HG03575 (cell line): ENCODE measurements around the gene PLCH1.

Source experiments
- ATAC-seq: cut with Tn5 transposase; IDR thresholded peaks from one replicate; pipeline ENCODE4 v1.9.1; 2021; ENCODE audit not compliant: unreplicated experiment, insufficient number of reproducible peaks, low FRiP score; ENCODE audit errors: extremely low read depth

The PLCH1 gene

DNA sequence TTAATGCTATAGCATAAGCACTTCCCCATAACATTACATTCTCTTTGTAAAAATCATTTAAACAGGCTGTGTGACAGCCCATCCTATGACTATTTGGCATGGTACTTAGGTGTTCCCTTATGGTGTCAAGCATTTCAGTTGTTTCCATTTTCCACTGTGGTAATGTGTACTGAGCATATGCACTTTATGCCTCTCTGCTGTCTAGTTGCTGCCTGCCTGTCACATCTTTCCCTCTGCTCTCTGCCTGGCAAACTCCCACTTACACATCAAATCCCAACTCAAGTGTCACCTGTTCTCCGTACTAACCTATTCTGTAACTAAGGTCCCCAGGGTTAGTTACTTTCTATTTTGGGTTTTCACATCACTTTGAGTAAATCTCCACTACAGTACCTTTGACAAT lies 367.0 kb downstream of the PLCH1 start:
- ATAC-seq, result no peak

DNA sequence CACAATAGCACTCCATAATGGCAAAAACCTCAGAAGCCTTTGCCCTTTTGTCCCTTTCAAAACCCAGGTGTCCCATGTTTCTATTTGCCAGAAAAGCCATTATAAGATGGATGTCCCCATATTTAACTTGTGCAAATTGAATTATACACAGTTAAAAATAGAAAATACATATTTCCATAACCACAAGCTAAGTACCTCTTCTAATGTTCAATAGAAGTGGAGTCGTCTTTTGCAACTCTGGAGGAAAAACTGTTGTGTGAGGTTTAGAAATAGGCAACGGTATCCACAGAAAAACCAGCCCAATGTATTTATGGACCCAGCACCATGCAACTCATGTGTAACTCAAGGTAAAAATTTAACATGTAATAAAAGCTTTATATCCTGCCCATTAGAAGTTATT lies 367.8 kb downstream of the PLCH1 start:
- no peak for ATAC-seq

DNA sequence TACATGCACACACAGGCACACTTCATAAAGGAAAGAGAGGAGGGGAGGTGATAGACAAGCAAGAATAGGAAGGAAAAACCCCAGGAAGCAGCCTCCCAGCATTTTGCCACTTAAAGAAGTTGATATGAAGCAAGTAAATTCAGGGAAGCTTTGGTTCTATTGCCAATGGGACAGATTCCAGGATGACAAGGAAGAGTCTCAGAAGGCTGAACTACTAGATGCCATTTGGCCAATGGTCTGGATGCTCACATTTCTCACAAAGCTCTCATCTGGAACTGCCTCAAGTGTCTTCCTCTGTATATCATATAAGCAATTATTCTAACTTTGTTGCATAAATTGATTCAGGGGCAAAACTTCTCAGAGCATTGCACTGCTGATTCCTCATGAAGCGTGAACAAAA lies 372.6 kb downstream of the PLCH1 start:
- no peak for ATAC-seq

DNA sequence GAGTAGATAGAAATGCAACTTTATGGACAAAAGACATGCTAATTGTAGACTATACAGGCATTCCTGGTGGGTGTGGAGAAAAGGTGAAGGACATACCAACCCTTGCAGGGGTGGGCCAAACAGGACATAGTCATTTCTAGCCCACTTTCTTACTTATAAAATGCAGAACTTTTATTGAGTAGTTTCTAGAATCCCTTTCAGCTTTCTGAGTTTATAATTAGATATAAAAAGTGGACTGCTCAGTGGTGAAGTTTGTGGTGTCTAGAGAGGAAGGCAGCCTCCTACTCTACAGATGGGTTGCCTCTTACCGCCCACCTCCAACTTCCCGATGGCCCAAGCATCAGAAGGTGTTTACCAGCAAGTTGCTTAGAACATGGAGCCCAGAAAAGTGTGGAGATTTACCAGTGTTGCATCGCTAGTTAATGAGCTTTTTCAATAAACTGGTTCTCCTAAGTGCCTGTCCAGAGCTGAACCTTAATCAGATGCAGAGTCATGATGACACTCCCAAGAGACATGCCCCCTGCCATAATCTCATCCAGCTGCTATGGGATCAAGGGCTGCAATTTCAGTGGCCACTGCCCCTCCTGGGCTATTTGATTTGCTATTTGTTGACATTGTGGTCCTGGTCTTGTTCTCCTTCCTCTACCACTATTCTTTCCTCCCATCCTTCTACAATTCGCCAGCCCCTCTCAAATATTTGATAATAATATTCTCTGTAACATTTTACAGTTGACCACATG lies 373.9 kb downstream of the PLCH1 start:
- ATAC-seq, result no peak

DNA sequence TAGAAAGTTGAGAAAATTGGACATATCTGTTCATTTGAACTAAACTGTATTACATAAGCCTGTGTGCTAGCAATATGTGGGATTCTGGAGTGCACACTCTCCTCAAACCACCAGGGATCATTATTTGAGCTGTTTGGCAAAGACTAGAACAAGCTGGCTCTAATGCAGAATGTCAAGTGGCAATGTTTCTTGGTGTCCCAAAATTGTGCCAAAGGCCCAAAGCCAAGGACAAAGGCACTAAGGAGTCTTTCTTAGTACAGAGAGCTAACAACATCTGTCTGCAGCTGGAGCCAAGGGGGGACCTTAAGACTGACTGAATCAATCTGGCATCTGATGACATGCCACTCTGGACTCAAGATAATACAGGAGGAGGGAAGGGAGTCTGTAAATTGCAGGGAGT lies 374.7 kb downstream of the PLCH1 start:
- ATAC-seq, result no peak

DNA sequence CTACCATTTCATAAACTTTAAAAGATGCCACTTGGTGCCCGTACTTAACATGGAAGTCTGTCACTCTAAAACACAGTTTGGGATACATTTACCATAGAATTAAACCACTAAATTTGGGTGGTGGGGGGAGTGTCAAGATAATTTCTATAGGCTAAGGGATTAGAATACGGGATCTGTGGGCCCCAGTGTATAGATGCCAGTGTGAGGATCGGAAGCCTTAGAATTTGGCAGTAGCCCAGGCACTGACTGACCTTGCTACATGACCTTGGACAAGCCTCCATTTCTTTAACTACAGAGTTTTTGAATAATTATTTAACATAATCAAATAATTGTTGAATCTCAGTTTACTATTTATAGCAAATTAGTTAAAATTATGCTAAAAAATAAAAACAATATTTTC lies 375.1 kb downstream of the PLCH1 start:
- no peak for ATAC-seq

DNA sequence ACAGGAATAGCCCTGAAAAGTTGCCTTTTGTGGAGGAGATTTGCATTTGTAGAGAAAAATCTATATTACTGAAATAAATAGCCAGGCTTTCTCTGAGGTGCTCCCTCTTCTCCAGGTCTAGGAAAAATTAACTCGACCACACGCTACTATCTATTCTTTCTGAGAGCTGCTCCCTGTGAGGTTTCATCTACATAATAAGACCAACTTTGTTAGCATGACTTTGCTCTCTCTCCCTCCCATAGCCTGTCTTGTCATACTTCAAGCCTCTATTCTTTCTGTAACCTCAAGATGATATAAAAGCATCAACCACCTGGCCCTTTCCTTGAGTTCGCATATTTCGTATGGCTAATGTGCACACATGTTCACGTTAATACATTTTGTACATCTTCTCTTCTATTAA lies 375.6 kb downstream of the PLCH1 start:
- no peak for ATAC-seq

DNA sequence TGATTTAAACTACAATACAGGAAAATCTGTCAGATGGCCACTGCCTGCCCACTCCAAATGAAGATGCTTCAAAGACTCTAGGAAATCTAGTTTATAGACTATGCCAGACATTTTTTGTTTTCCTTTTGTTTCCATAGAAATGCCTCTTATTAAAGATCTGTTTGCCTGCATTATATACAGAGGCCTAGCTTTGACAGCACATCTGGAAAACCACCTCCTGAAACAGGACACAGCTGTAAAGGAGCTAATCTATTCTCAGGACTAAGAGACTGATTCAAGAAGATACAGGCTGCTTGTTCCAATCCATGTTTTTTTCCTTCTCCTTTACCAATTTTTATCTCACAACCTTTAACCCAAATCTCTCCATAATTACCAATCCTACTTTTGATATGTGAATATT lies 376.1 kb downstream of the PLCH1 start:
- no peak for ATAC-seq

DNA sequence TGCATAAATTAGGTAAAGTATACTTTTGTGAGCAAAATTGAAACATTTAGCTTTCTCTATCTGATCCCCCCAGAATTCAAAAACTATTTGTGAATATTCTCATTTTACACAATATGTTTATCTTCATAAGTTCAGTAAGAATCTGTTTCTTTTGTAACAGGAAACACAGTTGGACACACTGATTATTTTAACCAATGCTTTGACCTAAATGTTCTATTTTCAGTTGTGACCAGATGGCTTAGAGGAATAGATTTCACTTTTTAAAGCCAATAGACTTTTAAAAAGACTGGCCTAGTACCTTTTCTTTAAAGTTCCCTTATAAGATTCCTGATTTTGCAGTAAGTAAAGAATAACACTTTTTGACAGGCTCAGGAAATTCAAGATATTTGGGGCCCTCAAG lies 377.4 kb downstream of the PLCH1 start:
- no peak for ATAC-seq

DNA sequence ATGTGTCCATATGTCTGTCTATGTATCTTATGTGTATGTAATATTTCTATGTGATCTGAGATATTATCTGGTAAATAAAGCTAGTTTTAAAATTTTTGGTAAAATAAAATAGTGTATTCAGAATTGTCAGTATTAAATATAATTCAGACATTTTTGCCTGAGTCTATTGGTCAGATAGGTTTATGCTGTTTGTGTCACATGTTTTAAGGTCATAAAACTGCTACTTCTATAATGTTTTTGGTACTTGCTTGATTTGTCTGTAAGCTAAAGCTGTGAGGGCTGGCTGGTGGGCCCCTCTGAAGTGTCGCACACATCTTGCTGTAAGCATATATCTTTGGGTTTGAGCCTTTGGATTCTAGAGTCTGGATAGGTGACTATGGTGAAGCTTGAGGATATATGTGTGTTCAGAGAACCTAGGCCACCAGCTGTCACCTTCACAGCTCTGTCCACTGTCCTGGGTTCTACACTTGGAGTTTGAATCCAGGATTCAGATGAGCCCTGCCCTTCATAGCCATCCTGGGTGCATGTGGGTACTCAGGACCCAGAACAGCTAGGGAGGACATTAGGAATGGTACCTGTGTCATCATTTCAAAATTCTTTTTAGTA lies 379.6 kb downstream of the PLCH1 start:
- no peak for ATAC-seq

DNA sequence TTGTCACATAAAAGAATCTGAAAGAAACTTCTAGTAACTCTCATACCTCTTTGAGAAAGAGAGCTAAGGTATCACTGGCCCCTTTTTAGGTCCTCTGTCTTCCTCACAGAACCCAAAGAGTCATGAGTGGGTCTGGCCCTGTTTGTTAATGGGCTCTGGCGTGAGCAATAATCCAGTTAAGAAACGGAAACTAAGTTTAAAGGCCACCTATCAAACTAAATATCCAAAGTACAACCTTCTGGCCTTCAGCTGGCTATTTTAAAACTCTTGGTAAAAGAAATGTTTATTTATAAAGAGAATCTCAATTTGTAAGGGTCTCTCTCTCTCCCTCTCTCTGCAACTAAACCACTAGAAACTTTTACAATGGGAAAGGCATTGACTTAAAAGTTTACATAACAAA lies 380.4 kb downstream of the PLCH1 start:
- no peak for ATAC-seq

DNA sequence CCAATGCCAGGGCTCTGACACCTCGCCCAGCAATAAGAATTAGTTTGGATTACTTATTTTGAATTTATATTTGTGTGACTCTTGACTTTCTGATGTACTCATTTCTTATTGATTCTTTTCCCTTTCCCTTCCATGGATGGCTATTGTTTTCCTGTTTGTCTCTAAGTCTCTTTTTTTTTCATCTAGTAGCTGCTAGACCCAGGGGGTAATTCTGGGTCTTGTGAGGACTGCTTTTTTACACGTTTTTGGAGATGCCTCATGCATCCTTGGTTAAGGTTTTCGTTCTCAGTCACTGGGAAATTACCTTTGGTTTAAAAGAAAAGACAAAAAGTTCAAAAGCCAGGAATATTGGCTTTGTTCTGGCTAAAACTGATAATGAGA lies 381.2 kb downstream of the PLCH1 start:
- no peak for ATAC-seq

DNA sequence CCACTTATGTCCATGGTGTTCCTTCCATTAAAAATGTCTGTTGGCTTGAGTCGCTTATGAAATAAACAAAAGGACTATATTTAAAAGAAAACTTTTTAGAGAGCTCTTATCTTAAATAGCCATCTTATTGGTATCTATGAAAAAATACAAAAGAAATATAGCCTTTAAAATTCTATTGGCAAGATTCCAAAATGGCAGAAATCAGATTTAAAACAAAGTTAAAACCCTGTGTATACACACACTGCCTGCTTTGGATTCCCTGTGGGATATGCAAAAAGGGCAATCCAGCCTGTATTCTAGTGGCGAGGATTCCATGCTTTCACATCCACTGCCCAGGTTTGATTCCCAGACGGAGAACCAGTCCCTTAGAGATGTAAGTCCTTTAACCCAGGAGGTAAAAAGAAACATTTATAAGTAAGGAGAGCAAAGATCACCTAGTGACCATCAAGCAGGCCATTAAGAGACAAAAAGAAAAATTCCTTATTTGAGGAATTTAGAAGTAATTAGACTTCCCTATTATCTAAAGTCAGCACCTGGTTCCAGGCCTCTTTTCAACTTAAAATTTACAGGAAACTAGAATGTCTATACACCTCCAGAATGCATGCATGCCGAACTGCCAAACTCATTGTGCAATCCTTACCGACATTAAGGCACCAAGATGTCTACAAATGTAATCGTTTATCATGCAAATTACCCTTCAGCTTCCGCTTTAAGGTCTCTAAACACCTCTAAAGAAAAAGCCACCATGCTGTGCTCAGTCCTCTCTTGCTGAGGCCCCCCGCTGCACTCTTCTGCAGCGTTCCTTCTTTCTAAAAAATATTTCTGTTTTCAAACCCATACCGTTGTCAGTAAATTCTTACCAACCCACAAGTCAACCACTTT lies 381.8 kb downstream of the PLCH1 start:
- no peak for ATAC-seq

DNA sequence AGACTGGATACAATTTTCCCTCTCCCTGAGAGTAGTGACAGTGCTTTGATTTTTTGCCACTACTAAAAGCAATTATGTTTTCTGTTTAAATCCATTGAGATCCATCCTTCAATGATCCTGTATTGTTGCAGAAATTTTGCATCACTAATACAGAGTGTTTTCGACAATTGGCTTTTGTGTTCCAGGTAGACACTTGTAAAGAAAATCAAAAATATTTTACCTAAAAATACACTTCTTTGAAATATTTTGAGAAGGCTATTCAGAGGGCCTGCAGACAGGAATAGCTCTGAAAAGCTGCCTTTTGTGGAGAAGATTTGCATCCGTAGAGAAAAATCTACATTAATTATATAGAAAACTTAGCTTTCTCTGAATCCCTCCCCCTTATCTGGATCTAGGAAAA lies 384.6 kb downstream of the PLCH1 start:
- no peak for ATAC-seq

DNA sequence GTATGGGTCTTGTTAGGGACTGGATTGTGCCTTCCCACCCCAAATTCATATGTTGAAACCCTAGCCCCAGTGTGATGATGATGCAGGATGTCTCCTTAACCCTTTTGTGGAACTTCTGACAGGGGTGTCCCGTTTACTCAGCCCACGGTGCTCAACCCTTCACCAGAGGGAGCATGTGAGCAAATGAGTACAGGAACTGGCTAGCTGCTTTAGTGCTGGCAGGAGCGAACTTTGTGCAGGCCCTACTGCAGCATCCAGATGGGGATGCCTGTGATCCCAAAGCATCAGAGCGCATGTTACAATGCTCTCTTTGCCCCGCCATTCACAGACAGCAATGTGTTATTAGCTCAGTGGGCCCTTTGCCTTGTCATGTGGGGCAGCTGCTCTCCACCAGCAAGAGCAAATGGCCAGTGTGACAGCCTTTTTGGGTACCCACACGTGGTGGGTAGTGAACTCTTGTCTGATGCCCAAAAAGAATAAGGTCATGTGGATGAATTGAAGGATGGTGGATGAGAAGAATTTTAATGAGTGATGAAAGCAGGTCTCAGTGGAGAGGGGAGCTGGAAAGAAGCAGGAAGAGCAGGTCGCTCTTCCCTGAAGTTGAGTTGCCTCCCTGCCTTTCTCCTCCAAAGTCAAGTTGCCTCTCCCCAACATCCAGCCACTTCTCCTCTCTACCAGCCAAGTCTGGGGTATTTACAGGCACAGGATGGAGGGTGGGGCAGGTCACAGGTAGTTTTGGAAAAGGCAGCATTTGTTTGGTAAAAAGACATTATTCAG lies 388.1 kb downstream of the PLCH1 start:
- no peak for ATAC-seq

DNA sequence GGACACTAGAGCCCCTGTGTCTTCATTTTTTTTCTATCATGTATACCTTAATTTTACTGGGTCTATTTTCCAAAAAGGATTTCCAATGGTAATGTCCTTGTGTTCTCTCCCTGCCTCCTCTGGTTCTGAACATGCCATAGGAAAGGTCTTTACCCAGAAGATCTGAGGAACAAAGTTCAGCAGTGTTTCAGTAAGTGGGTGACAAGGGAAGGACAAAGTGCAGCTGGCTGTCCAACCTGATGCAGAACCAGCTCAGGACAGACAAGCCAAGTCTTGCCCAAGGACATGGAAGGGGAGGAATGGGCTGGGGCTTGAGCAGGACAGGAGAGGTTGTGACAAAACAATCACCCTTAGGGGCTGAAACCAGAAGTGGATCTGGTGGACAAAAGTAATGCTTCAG lies 390.2 kb downstream of the PLCH1 start:
- no peak for ATAC-seq

DNA sequence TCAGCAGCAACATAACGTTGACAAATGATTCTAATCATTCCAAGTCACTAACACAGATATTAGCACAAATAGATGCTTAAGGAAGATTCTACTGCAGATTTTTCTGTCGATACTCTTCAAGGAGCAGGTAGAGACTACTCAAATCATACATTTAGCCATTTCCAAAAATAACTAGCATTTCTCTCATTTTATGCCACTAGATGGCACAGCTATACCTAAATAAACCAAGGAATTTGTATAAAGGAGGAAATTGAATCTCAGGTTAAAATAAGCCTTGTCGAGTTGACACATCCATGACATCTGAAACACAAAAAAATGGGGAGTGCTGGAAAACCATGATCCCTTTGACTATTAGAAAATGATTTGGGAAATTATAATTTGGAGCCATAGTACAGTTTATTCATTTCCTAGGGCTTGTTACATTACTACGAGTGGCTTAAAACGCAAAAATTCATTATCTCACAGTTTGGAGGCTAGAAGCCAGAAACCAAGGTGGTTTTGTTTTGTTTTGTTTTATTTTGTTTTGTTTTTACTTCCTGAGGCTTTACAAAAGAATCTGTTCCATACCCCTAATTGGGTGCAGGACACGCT lies 391.9 kb downstream of the PLCH1 start:
- ATAC-seq, result no peak

DNA sequence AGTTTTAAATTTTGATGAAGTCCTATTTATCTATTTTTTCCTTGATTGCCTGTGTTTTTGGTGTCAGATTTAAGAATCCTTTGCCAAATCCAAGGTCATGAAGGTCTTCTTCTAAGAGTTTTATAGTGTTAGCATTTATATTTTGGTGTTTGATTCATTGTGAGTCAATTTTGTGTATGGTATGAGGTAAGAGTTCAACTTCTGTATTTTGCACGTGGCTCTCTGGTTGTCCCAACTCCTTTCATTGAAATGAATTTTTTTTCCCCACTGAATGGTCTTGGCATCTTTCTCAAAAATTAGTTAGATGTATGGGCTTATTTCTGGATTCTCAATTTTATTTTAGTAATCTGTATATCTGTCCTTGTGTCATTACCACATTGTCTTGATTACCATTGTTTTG lies 394.3 kb downstream of the PLCH1 start:
- no peak for ATAC-seq

DNA sequence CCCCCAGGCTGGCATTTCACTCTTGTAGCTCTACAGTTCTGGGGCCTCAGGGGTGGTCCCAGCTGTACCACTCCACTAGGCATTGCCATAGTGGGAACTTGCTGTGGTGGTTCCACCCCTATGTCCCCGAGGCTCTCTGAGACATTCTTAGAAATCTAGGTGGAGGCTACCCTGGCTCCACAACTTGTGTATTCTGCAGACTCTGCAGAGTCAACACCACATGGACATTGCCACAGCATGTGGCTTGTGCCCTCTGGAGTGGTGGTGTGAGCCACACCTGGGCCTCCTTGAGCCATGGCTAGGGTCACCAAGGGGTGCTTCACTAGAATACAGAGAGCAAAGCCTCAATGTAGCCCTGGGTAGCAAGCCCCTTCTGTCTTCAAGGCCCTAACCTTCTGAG lies 397.0 kb downstream of the PLCH1 start:
- ATAC-seq, result no peak
